ENCODE data around the gene MAP4K5.

DNA sequence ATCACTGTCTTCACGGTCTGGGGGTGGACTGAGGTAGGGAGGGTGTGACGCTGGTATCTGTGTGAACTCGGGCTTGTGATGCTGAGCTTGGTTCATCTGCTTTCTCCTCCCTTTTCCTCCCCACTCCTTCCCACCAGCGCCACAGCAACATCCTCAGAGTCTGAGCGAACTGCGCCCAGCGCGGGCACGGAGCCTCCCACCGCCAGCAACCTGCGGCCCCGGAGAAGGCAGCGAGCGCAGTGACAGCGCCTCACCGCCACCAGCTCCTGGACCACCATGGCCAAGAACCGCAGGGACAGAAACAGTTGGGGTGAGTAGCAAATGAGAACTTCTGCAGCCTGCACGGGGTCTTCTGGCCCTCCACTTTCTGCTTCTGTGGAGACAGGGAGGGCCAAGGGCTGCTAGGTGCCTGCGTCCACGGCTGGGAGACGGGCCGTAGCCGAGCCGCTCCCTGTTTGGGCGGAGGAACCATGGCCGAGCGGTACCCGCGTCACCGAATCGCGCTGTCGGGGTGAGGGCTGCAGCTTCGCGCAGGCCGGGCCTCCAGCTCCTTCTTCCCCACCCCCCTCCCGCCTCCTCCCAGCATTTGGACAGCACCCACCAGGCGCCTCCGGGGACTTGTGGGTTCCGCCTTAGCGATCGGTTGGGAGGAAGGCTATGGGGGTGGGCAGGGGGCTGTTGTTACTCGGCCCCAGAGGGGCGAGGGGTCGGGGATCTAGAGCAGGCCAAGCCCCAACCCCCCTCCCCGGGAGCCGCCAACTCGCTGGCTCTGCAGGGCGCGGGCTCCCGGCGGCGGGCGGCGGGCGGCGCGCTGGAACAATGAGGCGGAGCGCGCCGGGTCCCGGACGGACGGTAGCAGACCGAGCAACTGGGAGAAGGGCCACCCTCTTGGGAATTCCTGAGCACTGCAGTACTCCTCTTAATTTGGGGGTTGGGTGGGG, 27.9 kb upstream of the MAP4K5 start, which contains the start of gene ATL1:
- TF ChIP-seq POLR2A (IDR thresholded peaks at IDR 0.05) (no peak), POLR2AphosphoS5 (IDR thresholded peaks at IDR 0.05) (peak in 2 of 3 donors; percentile 51 to 55)
- TF ChIP-seq, protein P1, sequence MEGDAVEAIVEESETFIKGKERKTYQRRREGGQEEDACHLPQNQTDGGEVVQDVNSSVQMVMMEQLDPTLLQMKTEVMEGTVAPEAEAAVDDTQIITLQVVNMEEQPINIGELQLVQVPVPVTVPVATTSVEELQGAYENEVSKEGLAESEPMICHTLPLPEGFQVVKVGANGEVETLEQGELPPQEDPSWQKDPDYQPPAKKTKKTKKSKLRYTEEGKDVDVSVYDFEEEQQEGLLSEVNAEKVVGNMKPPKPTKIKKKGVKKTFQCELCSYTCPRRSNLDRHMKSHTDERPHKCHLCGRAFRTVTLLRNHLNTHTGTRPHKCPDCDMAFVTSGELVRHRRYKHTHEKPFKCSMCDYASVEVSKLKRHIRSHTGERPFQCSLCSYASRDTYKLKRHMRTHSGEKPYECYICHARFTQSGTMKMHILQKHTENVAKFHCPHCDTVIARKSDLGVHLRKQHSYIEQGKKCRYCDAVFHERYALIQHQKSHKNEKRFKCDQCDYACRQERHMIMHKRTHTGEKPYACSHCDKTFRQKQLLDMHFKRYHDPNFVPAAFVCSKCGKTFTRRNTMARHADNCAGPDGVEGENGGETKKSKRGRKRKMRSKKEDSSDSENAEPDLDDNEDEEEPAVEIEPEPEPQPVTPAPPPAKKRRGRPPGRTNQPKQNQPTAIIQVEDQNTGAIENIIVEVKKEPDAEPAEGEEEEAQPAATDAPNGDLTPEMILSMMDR (IDR thresholded peaks at IDR 0.05 in 8 of 11, conservative IDR thresholded peaks at IDR 0.05 in 3 of 11), result no peak

Measured in spleen (tissue), 7 donors.